ENCODE data around the gene EFTUD2.

Gene EFTUD2

GRCh38 chr17:44924107-44924544 is 24.9 kb upstream of the EFTUD2 start:
- Histone ChIP-seq H3K27ac (ENCODE audit: low read length) (no peak overlapping the region), H3K27me3 (ENCODE audit: low read depth, low read length) (no peaks in the 10 kb centered on the region), H3K9me3 (ENCODE audit: control insufficient read depth in 1 of 2, low read length in 2 of 2) (no peaks in the 10 kb centered on the region)

GRCh38 chr17:44922746-44923470 is 23.7 kb upstream of the EFTUD2 start:
- Histone ChIP-seq H3K9me3 (ENCODE audit: control insufficient read depth in 1 of 2, low read length in 2 of 2) (no peaks in the 10 kb centered on the region), H3K4me3 (ENCODE audit: low read depth in 1 of 2, low read length in 2 of 2) (no peak overlapping the region), H3K4me1 (ENCODE audit: control insufficient read depth in 1 of 2, insufficient read depth in 2 of 2, low read length in 2 of 2) (peaks cover 0 to 7% of the 10 kb centered on the region in 2 donors), H3K27me3 (ENCODE audit: low read depth, low read length) (no peaks in the 10 kb centered on the region), H3K27ac (ENCODE audit: low read length) (no peak overlapping the region), H3K36me3 (ENCODE audit: control insufficient read depth in 1 of 2, insufficient read depth in 2 of 2, low read length in 2 of 2) (no peaks in the 10 kb centered on the region)

More at GRCh38 chr17:44924107-44924544, 24.9 kb upstream of the EFTUD2 start:
- Histone ChIP-seq H3K4me1 (ENCODE audit: control insufficient read depth in 1 of 2, insufficient read depth in 2 of 2, low read length in 2 of 2) (peaks cover 0 to 7% of the 10 kb centered on the region in 2 donors), H3K36me3 (ENCODE audit: control insufficient read depth in 1 of 2, insufficient read depth in 2 of 2, low read length in 2 of 2) (no peaks in the 10 kb centered on the region), H3K4me3 (ENCODE audit: low read depth in 1 of 2, low read length in 2 of 2) (no peak overlapping the region)

- Histone ChIP-seq H3K27me3 (ENCODE audit: low read depth, low read length) (no peaks in the 10 kb centered on the region), H3K9me3 (ENCODE audit: control insufficient read depth in 1 of 2, low read length in 2 of 2) (no peaks in the 10 kb centered on the region), H3K27ac (ENCODE audit: low read length) (no peak overlapping the region)
These were observed 22.9 kb upstream of the EFTUD2 start for GRCh38 chr17:44922136-44922535.

GRCh38 chr17:44921122-44921882 is 22.1 kb upstream of the EFTUD2 start:
- no peaks in the 10 kb centered on the region for H3K36me3 ChIP-seq (ENCODE audit: control insufficient read depth in 1 of 2, insufficient read depth in 2 of 2, low read length in 2 of 2)
- H3K9me3 ChIP-seq (ENCODE audit: control insufficient read depth in 1 of 2, low read length in 2 of 2): no peaks in the 10 kb centered on the region
- no peak overlapping the region for H3K27ac ChIP-seq (ENCODE audit: low read length)
- H3K4me3 ChIP-seq (ENCODE audit: low read depth in 1 of 2, low read length in 2 of 2): no peak overlapping the region
- H3K27me3 ChIP-seq (ENCODE audit: low read depth, low read length): no peaks in the 10 kb centered on the region
- peaks cover 0 to 7% of the 10 kb centered on the region in 2 donors for H3K4me1 ChIP-seq (ENCODE audit: control insufficient read depth in 1 of 2, insufficient read depth in 2 of 2, low read length in 2 of 2)

More at GRCh38 chr17:44922136-44922535, 22.9 kb upstream of the EFTUD2 start:
- Histone ChIP-seq H3K4me1 (ENCODE audit: control insufficient read depth in 1 of 2, insufficient read depth in 2 of 2, low read length in 2 of 2) (peaks cover 0 to 7% of the 10 kb centered on the region in 2 donors), H3K36me3 (ENCODE audit: control insufficient read depth in 1 of 2, insufficient read depth in 2 of 2, low read length in 2 of 2) (no peaks in the 10 kb centered on the region), H3K4me3 (ENCODE audit: low read depth in 1 of 2, low read length in 2 of 2) (no peak overlapping the region)

- no peaks in the 10 kb centered on the region for H3K9me3 ChIP-seq (ENCODE audit: control insufficient read depth in 1 of 2, low read length in 2 of 2)
- no peaks in the 10 kb centered on the region for H3K27me3 ChIP-seq (ENCODE audit: low read depth, low read length)
- no peak overlapping the region for H3K27ac ChIP-seq (ENCODE audit: low read length)
- peaks cover 0 to 10% of the 10 kb centered on the region in 2 donors for H3K4me1 ChIP-seq (ENCODE audit: control insufficient read depth in 1 of 2, insufficient read depth in 2 of 2, low read length in 2 of 2)
- H3K36me3 ChIP-seq (ENCODE audit: control insufficient read depth in 1 of 2, insufficient read depth in 2 of 2, low read length in 2 of 2): no peaks in the 10 kb centered on the region
- no peak overlapping the region for H3K4me3 ChIP-seq (ENCODE audit: low read depth in 1 of 2, low read length in 2 of 2)
These were observed 21.3 kb upstream of the EFTUD2 start for GRCh38 chr17:44920565-44920940.

- Histone ChIP-seq H3K27ac (ENCODE audit: low read length) (no peak overlapping the region), H3K9me3 (ENCODE audit: control insufficient read depth in 1 of 2, low read length in 2 of 2) (no peaks in the 10 kb centered on the region), H3K36me3 (ENCODE audit: control insufficient read depth in 1 of 2, insufficient read depth in 2 of 2, low read length in 2 of 2) (no peaks in the 10 kb centered on the region), H3K4me3 (ENCODE audit: low read depth in 1 of 2, low read length in 2 of 2) (no peak overlapping the region), H3K27me3 (ENCODE audit: low read depth, low read length) (no peaks in the 10 kb centered on the region), H3K4me1 (ENCODE audit: control insufficient read depth in 1 of 2, insufficient read depth in 2 of 2, low read length in 2 of 2) (peaks cover 0 to 10% of the 10 kb centered on the region in 2 donors)
These were observed 20.8 kb upstream of the EFTUD2 start for GRCh38 chr17:44919885-44920564.

- Histone ChIP-seq H3K27me3 (ENCODE audit: low read depth, low read length) (no peaks in the 10 kb centered on the region), H3K27ac (ENCODE audit: low read length) (no peak overlapping the region), H3K4me1 (ENCODE audit: control insufficient read depth in 1 of 2, insufficient read depth in 2 of 2, low read length in 2 of 2) (peaks cover 0 to 10% of the 10 kb centered on the region in 2 donors), H3K36me3 (ENCODE audit: control insufficient read depth in 1 of 2, insufficient read depth in 2 of 2, low read length in 2 of 2) (no peaks in the 10 kb centered on the region), H3K4me3 (ENCODE audit: low read depth in 1 of 2, low read length in 2 of 2) (no peak overlapping the region), H3K9me3 (ENCODE audit: control insufficient read depth in 1 of 2, low read length in 2 of 2) (no peaks in the 10 kb centered on the region)
These were observed 20.2 kb upstream of the EFTUD2 start for GRCh38 chr17:44919411-44919810.

GRCh38 chr17:44918006-44918405 is 18.8 kb upstream of the EFTUD2 start:
- Histone ChIP-seq H3K4me3 (ENCODE audit: low read depth in 1 of 2, low read length in 2 of 2) (no peak overlapping the region), H3K4me1 (ENCODE audit: control insufficient read depth in 1 of 2, insufficient read depth in 2 of 2, low read length in 2 of 2) (peaks cover 0 to 10% of the 10 kb centered on the region in 2 donors), H3K36me3 (ENCODE audit: control insufficient read depth in 1 of 2, insufficient read depth in 2 of 2, low read length in 2 of 2) (no peaks in the 10 kb centered on the region), H3K27me3 (ENCODE audit: low read depth, low read length) (no peaks in the 10 kb centered on the region), H3K9me3 (ENCODE audit: control insufficient read depth in 1 of 2, low read length in 2 of 2) (no peaks in the 10 kb centered on the region), H3K27ac (ENCODE audit: low read length) (no peak overlapping the region)

GRCh38 chr17:44917456-44917855 is 18.2 kb upstream of the EFTUD2 start:
- Histone ChIP-seq H3K4me1 (ENCODE audit: control insufficient read depth in 1 of 2, insufficient read depth in 2 of 2, low read length in 2 of 2) (peaks cover 0 to 10% of the 10 kb centered on the region in 2 donors), H3K27me3 (ENCODE audit: low read depth, low read length) (peaks cover 3% of the 10 kb centered on the region), H3K36me3 (ENCODE audit: control insufficient read depth in 1 of 2, insufficient read depth in 2 of 2, low read length in 2 of 2) (no peaks in the 10 kb centered on the region), H3K9me3 (ENCODE audit: control insufficient read depth in 1 of 2, low read length in 2 of 2) (no peaks in the 10 kb centered on the region), H3K4me3 (ENCODE audit: low read depth in 1 of 2, low read length in 2 of 2) (no peak overlapping the region), H3K27ac (ENCODE audit: low read length) (no peak overlapping the region)

GRCh38 chr17:44916781-44917241 is 17.6 kb upstream of the EFTUD2 start:
- no peak overlapping the region for H3K27ac ChIP-seq (ENCODE audit: low read length)

More at GRCh38 chr17:44916781-44917241, 17.6 kb upstream of the EFTUD2 start:
- Histone ChIP-seq H3K36me3 (ENCODE audit: control insufficient read depth in 1 of 2, insufficient read depth in 2 of 2, low read length in 2 of 2) (no peaks in the 10 kb centered on the region), H3K4me3 (ENCODE audit: low read depth in 1 of 2, low read length in 2 of 2) (no peak overlapping the region), H3K27me3 (ENCODE audit: low read depth, low read length) (peaks cover 4% of the 10 kb centered on the region), H3K4me1 (ENCODE audit: control insufficient read depth in 1 of 2, insufficient read depth in 2 of 2, low read length in 2 of 2) (peaks cover 0 to 11% of the 10 kb centered on the region in 2 donors), H3K9me3 (ENCODE audit: control insufficient read depth in 1 of 2, low read length in 2 of 2) (no peaks in the 10 kb centered on the region)
